Gastrocnemius medialis (tissue), 4 donors: ENCODE data around the gene STX1A. TPM values are rescaled to one million over a fixed set of nuclear protein-coding genes. Genes with fewer than 3 reads are reported as not detected.

ENCODE experiments used
- ATAC-seq, 2 donors: fragments of 150-250 bp; one replicate each; pipeline ENCODE4 v1.9.1; 2016
- DNase-seq, 2 donors: peaks; one replicate each; pipeline ENCODE4 v3.0.0-alpha.2; 2019
- H3K27ac ChIP-seq, 4 donors: fragments of 200-600 bp; sonication (generic); 1 replicate in 1 of 4; 2 replicates in 3 of 4; pipeline ENCODE4 v1.5.1; 2016 to 2018; ENCODE audit warnings: mild to moderate bottlenecking in 2 of 4, moderate library complexity in 1 of 4
- H3K27me3 ChIP-seq, 3 donors: fragments of 200-600 bp; sonication (generic) in 2 of 3; 1 replicate in 1 of 3; 2 replicates in 2 of 3; pipeline versions ENCODE4 v1.5.1 to v1.6.0; 2016 to 2019; ENCODE audit warnings: mild to moderate bottlenecking in 1 of 3, moderate library complexity in 1 of 3
- H3K36me3 ChIP-seq, 2 donors: fragments of 200-600 bp; sonication (generic) in 1 of 2; one replicate each; pipeline ENCODE4 v1.5.1; 2017 to 2018
- H3K4me1 ChIP-seq, 2 donors: fragments of 200-600 bp; sonication (generic) in 1 of 2; one replicate each; pipeline ENCODE4 v1.5.1; 2016 to 2017; ENCODE audit warnings: mild to moderate bottlenecking in 2 of 2
- H3K4me3 ChIP-seq, 4 donors: fragments of 200-600 bp; sonication (generic) in 3 of 4; 1 replicate in 1 of 4; 2 replicates in 3 of 4; pipeline ENCODE4 v1.5.1; 2016 to 2019; ENCODE audit warnings: mild to moderate bottlenecking in 2 of 4
- H3K9me3 ChIP-seq, 3 donors: fragments of 200-600 bp; sonication (generic) in 2 of 3; 1 replicate in 1 of 3; 2 replicates in 2 of 3; pipeline ENCODE4 v1.5.1; 2016 to 2019
- CTCF ChIP-seq, 5 experiments: fragments of 450-650 bp in 3 of 5; fragments of 200-600 bp in 2 of 5; sonication (generic) in 2 of 5; IDR thresholded peaks in 4 of 5; conservative IDR thresholded peaks in 1 of 5; 1 replicate in 4 of 5; 2 replicates in 1 of 5; pipeline ENCODE4 v1.5.1; 2016 to 2019; ENCODE audit warnings: antibody characterized with exemption in 5 of 5, mild to moderate bottlenecking in 3 of 5, moderate library complexity in 3 of 5
- POLR2A ChIP-seq, 2 donors: fragments of 450-650 bp; IDR thresholded peaks; one replicate each; pipeline ENCODE4 v1.6.1; 2017; ENCODE audit warnings: antibody characterized with exemption in 2 of 2, mild to moderate bottlenecking in 2 of 2, moderate library complexity in 2 of 2
- in situ Hi-C, 4 donors: fragments of 200-750 bp; cut with MboI; loops; one replicate each; pipeline versions ENCODE4 v1.15.0 to v1.8.0; 2017; ENCODE audit warnings: low sequenced_read_pairs in 4 of 4
- intact Hi-C: fragments of 100-400 bp; cut with DNase I; formaldehyde crosslinking; loops from one replicate; pipeline ENCODE4 v1.15.1; 2023; ENCODE audit warnings: low total_unique reads
- total RNA-seq, 4 donors: library from RNA; depleted of rRNA; stranded (reverse); fragments of >200 nt; gene quantifications; one replicate each; pipeline versions ENCODE4 v1.1.0 to v1.2.3, GENCODE V29; 2016

The STX1A gene
- total RNA-seq, 4 donors from 2014 or later: 0.83 to 8.1 (median 3.2) TPM

DNA sequence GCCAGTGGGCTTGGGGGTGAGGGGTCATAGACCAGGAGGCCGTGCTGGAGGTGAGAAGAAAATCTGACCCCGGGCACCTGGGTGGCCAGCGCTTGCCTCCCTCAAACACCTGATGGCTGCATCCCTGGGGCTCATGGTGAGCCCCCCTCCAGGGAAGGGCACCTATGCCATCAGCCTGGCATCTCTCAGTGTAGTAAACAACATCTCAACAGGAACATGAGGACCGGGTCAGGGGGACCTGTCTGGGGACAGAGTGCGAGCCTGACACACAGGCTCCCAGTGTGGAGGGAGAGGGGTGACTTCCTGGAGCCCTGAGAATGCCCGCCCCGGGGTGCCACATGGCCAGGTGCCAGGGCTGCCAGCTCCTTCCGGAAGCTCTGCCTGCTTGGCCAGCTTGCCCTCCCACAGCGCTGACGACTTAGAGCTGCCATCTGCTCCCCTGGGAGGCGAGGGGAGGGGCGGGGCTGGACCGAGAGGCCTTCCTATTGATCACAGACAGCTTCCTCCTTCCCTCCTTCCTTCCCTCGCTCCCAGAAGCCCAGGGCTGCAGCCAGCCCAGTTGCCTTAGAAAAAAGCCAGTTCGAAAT, 12.3 kb downstream of the STX1A start:
- H3K9me3 ChIP-seq: no peaks in the 10 kb centered on the region
- no peak overlapping the region for H3K27ac ChIP-seq
- ATAC-seq (no peak), DNase-seq (no peak)
- in situ Hi-C loops: no loop called here
- intact Hi-C loops: no loop called here
- H3K4me3 ChIP-seq: no peak overlapping the region
- peaks cover 0 to 7% of the 10 kb centered on the region in 2 donors for H3K36me3 ChIP-seq
- TF ChIP-seq POLR2A (IDR thresholded peaks at IDR 0.05): no peak
- TF ChIP-seq CTCF (IDR thresholded peaks at IDR 0.05 in 4 of 5, conservative IDR thresholded peaks at IDR 0.05 in 1 of 5): no peak
- H3K4me1 ChIP-seq: no peaks in the 10 kb centered on the region
- no peaks in the 10 kb centered on the region for H3K27me3 ChIP-seq

- no peak for ATAC-seq
- DNase-seq: no peak
- Histone ChIP-seq H3K27ac (no peak overlapping the region), H3K4me1 (no peaks in the 10 kb centered on the region), H3K36me3 (peaks cover 0 to 7% of the 10 kb centered on the region in 2 donors), H3K9me3 (no peaks in the 10 kb centered on the region), H3K27me3 (no peaks in the 10 kb centered on the region), H3K4me3 (no peak overlapping the region)
- in situ Hi-C loops (no loop called here), intact Hi-C loops (no loop called here)
- TF ChIP-seq POLR2A (IDR thresholded peaks at IDR 0.05) (no peak), CTCF (IDR thresholded peaks at IDR 0.05 in 4 of 5, conservative IDR thresholded peaks at IDR 0.05 in 1 of 5) (no peak)
These were observed 13.1 kb downstream of the STX1A start for GRCh38 chr7:73706126-73707044.

GRCh38 chr7:73705551-73705920, 13.9 kb downstream of the STX1A start:
- H3K27ac ChIP-seq: no peak overlapping the region

More at GRCh38 chr7:73705551-73705920, 13.9 kb downstream of the STX1A start:
- H3K9me3 ChIP-seq: no peaks in the 10 kb centered on the region
- in situ Hi-C loops (no loop called here), intact Hi-C loops (no loop called here)
- no peak for DNase-seq
- H3K4me3 ChIP-seq: no peak overlapping the region
- TF ChIP-seq CTCF (IDR thresholded peaks at IDR 0.05 in 4 of 5, conservative IDR thresholded peaks at IDR 0.05 in 1 of 5) (no peak), POLR2A (IDR thresholded peaks at IDR 0.05) (no peak)
- no peaks in the 10 kb centered on the region for H3K27me3 ChIP-seq
- peaks cover 0 to 7% of the 10 kb centered on the region in 2 donors for H3K36me3 ChIP-seq
- ATAC-seq: no peak
- H3K4me1 ChIP-seq: no peaks in the 10 kb centered on the region
